Measurements from ENCODE around the gene GORAB.

GORAB gene

GRCh38 chr1:170594066-170594626 lies 62.2 kb downstream of the GORAB start:
- Histone ChIP-seq H3F3A (ENCODE audit: control insufficient read depth, insufficient read depth) (no peaks in the 10 kb centered on the region), H3K9me2 (replicated peaks; ENCODE audit: control insufficient read depth, low read length) (no peaks in the 10 kb centered on the region), H3K36me3 (ENCODE audit: control insufficient read depth, low read length) (no peaks in the 10 kb centered on the region), H3K4me3 (ENCODE audit: low read length) (no peak overlapping the region), H3K27ac (ENCODE audit: low read depth, low read length) (no peak overlapping the region), H3K4me1 (ENCODE audit: control insufficient read depth, low read length) (no peaks in the 10 kb centered on the region), H3K9me3 (ENCODE audit: control insufficient read depth, insufficient read depth, low read length) (no peaks in the 10 kb centered on the region), H4K20me1 (ENCODE audit: control insufficient read depth, insufficient read depth, low read depth, low read length) (no peaks in the 10 kb centered on the region), H3K27me3 (ENCODE audit: control insufficient read depth, low read length) (0 out of 2 replicates have a peak, but pooled peaks cover 2% of the 10 kb centered on the region), H3K4me2 (ENCODE audit: low read length) (no peak overlapping the region), H3K79me2 (ENCODE audit: control insufficient read depth, low read length) (no peaks in the 10 kb centered on the region)
- TF ChIP-seq CTCF (IDR thresholded peaks at IDR 0.05; ENCODE audit: low read depth, low read length, poor library complexity, severe bottlenecking) (no peak), EZH2phosphoT487 (IDR thresholded peaks at IDR 0.05; ENCODE audit: borderline replicate concordance, low read length) (no peak)

DNA sequence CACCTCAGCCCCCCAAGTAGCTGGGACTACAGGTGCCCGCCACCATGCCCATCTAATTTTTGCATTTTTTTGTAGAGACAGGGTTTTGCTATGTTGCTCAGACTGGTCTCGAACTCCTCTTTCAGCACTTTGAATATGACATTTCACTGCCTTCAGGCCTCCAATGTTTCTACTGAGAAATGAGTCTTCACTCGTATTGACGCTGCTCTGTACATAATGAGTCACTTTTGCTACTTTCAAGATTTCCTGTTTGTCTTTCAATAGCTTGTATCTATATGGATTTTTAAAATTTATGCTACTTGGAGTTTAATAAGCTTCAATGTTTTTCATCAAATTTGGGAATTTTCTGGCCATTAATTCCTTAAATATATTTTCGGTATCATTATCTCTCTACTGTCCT lies 64.7 kb downstream of the GORAB start:
- Histone ChIP-seq H3K79me2 (ENCODE audit: control insufficient read depth, low read length) (no peaks in the 10 kb centered on the region), H3K9me3 (ENCODE audit: control insufficient read depth, insufficient read depth, low read length) (0 out of 2 replicates have a peak, but pooled peaks cover under 1% of the 10 kb centered on the region), H3K4me3 (ENCODE audit: low read length) (no peak overlapping the region), H3K9me2 (replicated peaks; ENCODE audit: control insufficient read depth, low read length) (no peaks in the 10 kb centered on the region), H3F3A (ENCODE audit: control insufficient read depth, insufficient read depth) (no peaks in the 10 kb centered on the region), H3K4me2 (ENCODE audit: low read length) (no peak overlapping the region), H3K4me1 (ENCODE audit: control insufficient read depth, low read length) (no peaks in the 10 kb centered on the region), H3K27ac (ENCODE audit: low read depth, low read length) (no peak overlapping the region), H3K27me3 (ENCODE audit: control insufficient read depth, low read length) (no peaks in the 10 kb centered on the region), H4K20me1 (ENCODE audit: control insufficient read depth, insufficient read depth, low read depth, low read length) (no peaks in the 10 kb centered on the region), H3K36me3 (ENCODE audit: control insufficient read depth, low read length) (no peaks in the 10 kb centered on the region)
- TF ChIP-seq CTCF (IDR thresholded peaks at IDR 0.05; ENCODE audit: low read depth, low read length, poor library complexity, severe bottlenecking), result no peak
- no peak for TF ChIP-seq EZH2phosphoT487 (IDR thresholded peaks at IDR 0.05; ENCODE audit: borderline replicate concordance, low read length)

- Histone ChIP-seq H3K9me2 (replicated peaks; ENCODE audit: control insufficient read depth, low read length) (no peaks in the 10 kb centered on the region), H3K9me3 (ENCODE audit: control insufficient read depth, insufficient read depth, low read length) (peaks cover 4% of the 10 kb centered on the region; the same call in 1 of the 2 replicates), H3F3A (ENCODE audit: control insufficient read depth, insufficient read depth) (no peaks in the 10 kb centered on the region), H3K27me3 (ENCODE audit: control insufficient read depth, low read length) (no peaks in the 10 kb centered on the region), H3K4me2 (ENCODE audit: low read length) (no peak overlapping the region), H3K79me2 (ENCODE audit: control insufficient read depth, low read length) (no peaks in the 10 kb centered on the region), H3K27ac (ENCODE audit: low read depth, low read length) (no peak overlapping the region), H3K4me3 (ENCODE audit: low read length) (no peak overlapping the region), H3K36me3 (ENCODE audit: control insufficient read depth, low read length) (no peaks in the 10 kb centered on the region), H4K20me1 (ENCODE audit: control insufficient read depth, insufficient read depth, low read depth, low read length) (no peaks in the 10 kb centered on the region), H3K4me1 (ENCODE audit: control insufficient read depth, low read length) (no peaks in the 10 kb centered on the region)
- TF ChIP-seq CTCF (IDR thresholded peaks at IDR 0.05; ENCODE audit: low read depth, low read length, poor library complexity, severe bottlenecking), result no peak
- no peak for TF ChIP-seq EZH2phosphoT487 (IDR thresholded peaks at IDR 0.05; ENCODE audit: borderline replicate concordance, low read length)
These were observed 66.7 kb downstream of the GORAB start for GRCh38 chr1:170598618-170599017.
